ENCODE results near the gene FBXL17.

The FBXL17 gene

DNA sequence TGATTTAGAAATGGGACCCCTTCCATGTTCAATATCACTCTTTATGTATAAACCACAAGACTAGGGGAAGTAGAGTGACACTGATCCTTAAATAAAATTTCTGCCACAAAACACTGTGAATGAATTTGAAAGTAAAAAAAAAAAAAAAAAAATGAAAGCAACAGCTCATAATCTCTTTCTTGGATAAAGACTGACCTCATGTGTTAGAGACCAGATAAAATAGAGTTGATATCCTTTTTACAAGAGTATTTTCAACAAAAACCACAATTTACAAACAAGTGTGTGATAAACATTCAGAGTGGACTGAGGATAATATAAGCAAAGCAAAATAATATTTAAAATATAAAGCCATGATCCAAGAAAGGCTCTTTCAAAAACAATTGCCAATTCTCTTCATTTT is 180.2 kb downstream of the FBXL17 start:
- no peak overlapping the region for H3K4me3 ChIP-seq (ENCODE audit: control insufficient read depth, low read depth, low read length)
- DNase-seq (ENCODE audit: low read depth), result no peak
- TF ChIP-seq CTCF (IDR thresholded peaks at IDR 0.05; ENCODE audit: control insufficient read depth, insufficient read depth, low read depth, low read length, missing control alignments), result no peak

DNA sequence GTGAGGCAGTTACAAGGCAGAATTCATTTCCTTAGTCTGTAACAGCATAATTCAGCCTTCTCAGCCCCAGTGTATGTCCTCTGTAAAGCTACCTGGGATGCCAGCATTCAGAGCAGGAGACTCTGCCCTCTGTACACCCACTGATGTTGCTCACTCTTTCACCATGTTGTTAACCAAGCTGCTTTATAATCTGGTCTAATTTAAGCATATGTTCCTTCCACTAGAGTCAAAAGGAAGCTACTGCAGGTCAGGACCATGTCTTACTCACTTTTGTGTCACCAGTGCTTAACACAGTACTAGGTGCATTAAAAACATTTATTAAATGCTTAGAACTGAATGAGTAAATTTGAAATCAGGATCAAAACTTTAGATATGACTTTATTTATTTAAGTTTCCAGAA is 185.6 kb downstream of the FBXL17 start:
- no peak for TF ChIP-seq CTCF (IDR thresholded peaks at IDR 0.05; ENCODE audit: control insufficient read depth, insufficient read depth, low read depth, low read length, missing control alignments)
- no peak for DNase-seq (ENCODE audit: low read depth)
- H3K4me3 ChIP-seq (ENCODE audit: control insufficient read depth, low read depth, low read length), result no peak overlapping the region

- no peak for TF ChIP-seq CTCF (IDR thresholded peaks at IDR 0.05; ENCODE audit: control insufficient read depth, insufficient read depth, low read depth, low read length, missing control alignments)
- peak; percentile 77 for DNase-seq (ENCODE audit: low read depth)
- no peak overlapping the region for H3K4me3 ChIP-seq (ENCODE audit: control insufficient read depth, low read depth, low read length)
Measured at GRCh38 chr5:108193021-108193795, 188.7 kb downstream of the FBXL17 start.

GRCh38 chr5:108184940-108185339 is 197.0 kb downstream of the FBXL17 start:
- TF ChIP-seq CTCF (IDR thresholded peaks at IDR 0.05; ENCODE audit: control insufficient read depth, insufficient read depth, low read depth, low read length, missing control alignments), result no peak
- no peak for DNase-seq (ENCODE audit: low read depth)
- H3K4me3 ChIP-seq (ENCODE audit: control insufficient read depth, low read depth, low read length), result no peak overlapping the region

DNA sequence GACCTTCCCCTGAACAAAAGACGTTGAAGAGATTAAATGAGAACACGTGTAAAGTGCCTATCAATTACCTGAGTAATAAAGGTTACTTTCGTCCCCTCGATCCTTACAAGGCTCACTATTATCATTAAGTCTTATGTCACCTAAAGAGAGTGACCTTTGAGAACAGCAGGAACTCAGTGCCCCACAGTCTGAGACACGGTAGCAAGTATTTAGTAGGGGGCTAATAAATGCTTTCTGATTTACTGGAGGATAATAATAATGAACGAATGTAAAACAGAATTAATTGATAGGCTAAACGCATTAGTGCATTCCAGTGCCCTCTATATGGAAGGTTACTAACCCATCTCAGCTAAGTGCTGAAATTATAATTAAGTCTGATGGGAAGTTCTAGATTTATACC is 199.9 kb downstream of the FBXL17 start:
- TF ChIP-seq CTCF (IDR thresholded peaks at IDR 0.05; ENCODE audit: control insufficient read depth, insufficient read depth, low read depth, low read length, missing control alignments), result no peak

GRCh38 chr5:108174286-108174685 is 207.6 kb downstream of the FBXL17 start:
- no peak for TF ChIP-seq CTCF (IDR thresholded peaks at IDR 0.05; ENCODE audit: control insufficient read depth, insufficient read depth, low read depth, low read length, missing control alignments)
- no peak for DNase-seq (ENCODE audit: low read depth)

More for the DNA sequence above, 199.9 kb downstream of the FBXL17 start:
- no peak for DNase-seq (ENCODE audit: low read depth)
- H3K4me3 ChIP-seq (ENCODE audit: control insufficient read depth, low read depth, low read length), result no peak overlapping the region

More at GRCh38 chr5:108174286-108174685, 207.6 kb downstream of the FBXL17 start:
- H3K4me3 ChIP-seq (ENCODE audit: control insufficient read depth, low read depth, low read length), result no peak overlapping the region

All from AG09309 (cell line).